ENCODE results near the gene PLA2G4D.

PLA2G4D gene, protein sequence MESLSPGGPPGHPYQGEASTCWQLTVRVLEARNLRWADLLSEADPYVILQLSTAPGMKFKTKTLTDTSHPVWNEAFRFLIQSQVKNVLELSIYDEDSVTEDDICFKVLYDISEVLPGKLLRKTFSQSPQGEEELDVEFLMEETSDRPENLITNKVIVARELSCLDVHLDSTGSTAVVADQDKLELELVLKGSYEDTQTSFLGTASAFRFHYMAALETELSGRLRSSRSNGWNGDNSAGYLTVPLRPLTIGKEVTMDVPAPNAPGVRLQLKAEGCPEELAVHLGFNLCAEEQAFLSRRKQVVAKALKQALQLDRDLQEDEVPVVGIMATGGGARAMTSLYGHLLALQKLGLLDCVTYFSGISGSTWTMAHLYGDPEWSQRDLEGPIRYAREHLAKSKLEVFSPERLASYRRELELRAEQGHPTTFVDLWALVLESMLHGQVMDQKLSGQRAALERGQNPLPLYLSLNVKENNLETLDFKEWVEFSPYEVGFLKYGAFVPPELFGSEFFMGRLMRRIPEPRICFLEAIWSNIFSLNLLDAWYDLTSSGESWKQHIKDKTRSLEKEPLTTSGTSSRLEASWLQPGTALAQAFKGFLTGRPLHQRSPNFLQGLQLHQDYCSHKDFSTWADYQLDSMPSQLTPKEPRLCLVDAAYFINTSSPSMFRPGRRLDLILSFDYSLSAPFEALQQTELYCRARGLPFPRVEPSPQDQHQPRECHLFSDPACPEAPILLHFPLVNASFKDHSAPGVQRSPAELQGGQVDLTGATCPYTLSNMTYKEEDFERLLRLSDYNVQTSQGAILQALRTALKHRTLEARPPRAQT

DNA sequence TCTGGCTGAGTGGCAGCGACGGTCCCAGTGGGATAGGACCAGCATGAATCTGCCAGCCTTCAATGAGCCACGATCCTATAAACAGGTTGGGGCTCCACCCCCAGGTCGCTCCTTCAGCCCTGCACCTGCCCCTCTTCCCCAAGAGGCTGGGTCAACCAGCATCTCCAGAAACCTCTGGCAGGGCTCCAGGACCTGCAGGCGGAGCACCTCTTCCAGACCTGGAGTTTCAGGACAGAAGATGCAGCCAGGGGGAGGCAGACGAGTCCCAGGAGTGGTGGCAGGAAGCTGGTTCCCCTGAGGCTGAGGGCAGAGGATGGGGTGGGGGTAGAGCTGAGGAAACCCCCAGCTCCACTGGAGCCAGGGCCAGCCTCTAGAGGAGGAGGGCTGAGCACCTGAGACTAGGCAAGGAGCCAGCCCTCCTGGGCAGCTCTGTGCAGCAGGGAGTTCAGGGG is at the start of gene PLA2G4D:
Gene PLA2G4D (minus strand): TSS at position 51 of the 452 bp plus-strand sequence. CDS start 103 bp downstream, outside the sequence.
- CTCF ChIA-PET, result interaction anchor here (0.6 to 7.8 kb wide), 6 partner anchors 11 to 105 kb away, joined by 3 to 54 read pairs (median 3); no protein-coding TSS in a partner anchor
- POLR2A ChIA-PET, result no interaction called here
- TF ChIP-seq CTCF (IDR thresholded peaks at IDR 0.05; ENCODE audit: control extremely low read depth, extremely low read depth, low read depth, missing control alignments), result no peak
- DNase-seq (ENCODE audit: extremely low spot score), result no peak

DNA sequence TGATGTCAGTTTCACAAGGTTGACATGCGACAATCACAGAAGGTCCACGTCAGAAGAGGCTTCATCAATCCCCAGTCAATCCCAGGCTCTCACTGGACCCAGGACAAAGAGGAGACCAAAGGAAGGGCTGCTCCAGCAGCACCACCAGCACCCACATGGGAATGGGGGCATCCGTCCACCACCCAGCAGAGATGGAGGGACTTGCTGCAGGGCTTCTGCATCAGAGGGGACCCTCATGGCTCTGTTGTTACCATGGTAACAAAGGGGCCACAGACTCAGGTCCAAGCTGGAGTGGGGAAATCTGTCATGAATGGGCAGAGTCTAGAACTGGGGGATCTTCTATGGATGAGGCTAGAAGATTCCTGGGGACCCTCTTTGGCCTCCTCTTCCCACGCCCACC is 49.0 kb upstream of the PLA2G4D start:
- no peak for TF ChIP-seq CTCF (IDR thresholded peaks at IDR 0.05; ENCODE audit: control extremely low read depth, extremely low read depth, low read depth, missing control alignments)
- POLR2A ChIA-PET, result no interaction called here
- no peak for DNase-seq (ENCODE audit: extremely low spot score)
- CTCF ChIA-PET, result interaction anchor here (0.8 to 1.1 kb wide), 4 partner anchors 9 to 13 kb away, joined by 3 read pairs; no protein-coding TSS in a partner anchor

- TF ChIP-seq CTCF (IDR thresholded peaks at IDR 0.05; ENCODE audit: control extremely low read depth, extremely low read depth, low read depth, missing control alignments), result no peak
- no peak for DNase-seq (ENCODE audit: extremely low spot score)
These were observed 47.7 kb upstream of the PLA2G4D start for GRCh38 chr15:42141795-42142667.

DNA sequence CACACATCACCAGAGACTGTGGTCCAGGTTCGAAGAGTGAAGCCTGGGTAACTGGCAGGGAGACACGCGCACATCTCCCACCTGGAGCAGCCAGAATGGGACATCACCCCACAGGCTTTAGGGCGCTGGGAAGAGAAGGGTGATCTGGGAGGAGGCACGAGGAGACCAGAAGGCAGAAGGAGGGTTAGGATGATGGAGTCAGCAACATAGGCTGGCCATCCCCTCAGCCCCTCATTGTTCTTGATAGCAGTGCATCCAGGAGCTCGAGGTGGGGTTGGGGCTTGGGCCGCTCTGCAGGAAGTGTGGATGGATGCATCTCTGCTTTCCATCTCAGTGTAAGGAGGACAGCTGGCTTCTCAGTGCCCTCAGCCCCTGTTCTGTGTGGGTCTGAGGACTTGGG is 46.9 kb upstream of the PLA2G4D start:
- CTCF ChIA-PET, result no interaction called here
- DNase-seq (ENCODE audit: extremely low spot score), result no peak

More at GRCh38 chr15:42141795-42142667, 47.7 kb upstream of the PLA2G4D start:
- ChIA-PET CTCF (interaction anchor here (0.9 to 1.0 kb wide), 3 partner anchors 8 to 153 kb away, joined by 3 to 5 read pairs (median 3); no protein-coding TSS in a partner anchor), POLR2A (no interaction called here)

GRCh38 chr15:42140383-42141070 is 46.2 kb upstream of the PLA2G4D start:
- no peak for TF ChIP-seq CTCF (IDR thresholded peaks at IDR 0.05; ENCODE audit: control extremely low read depth, extremely low read depth, low read depth, missing control alignments)
- no peak for DNase-seq (ENCODE audit: extremely low spot score)
- POLR2A ChIA-PET, result no interaction called here
- CTCF ChIA-PET, result no interaction called here

More for the DNA sequence above, 46.9 kb upstream of the PLA2G4D start:
- no peak for TF ChIP-seq CTCF (IDR thresholded peaks at IDR 0.05; ENCODE audit: control extremely low read depth, extremely low read depth, low read depth, missing control alignments)
- POLR2A ChIA-PET, result no interaction called here
